ENCODE results near the gene RABAC1. TPM values are rescaled to one million over a fixed set of nuclear protein-coding genes. Genes with fewer than 3 reads are reported as not detected.
"Not testable (repeated sequence)": the region's sequence is repeated elsewhere in the genome, so short reads cannot be mapped to it uniquely, and the experiment has no call there.

The RABAC1 gene
- total RNA-seq, 1 donor from 2014 or later = 270 TPM

DNA sequence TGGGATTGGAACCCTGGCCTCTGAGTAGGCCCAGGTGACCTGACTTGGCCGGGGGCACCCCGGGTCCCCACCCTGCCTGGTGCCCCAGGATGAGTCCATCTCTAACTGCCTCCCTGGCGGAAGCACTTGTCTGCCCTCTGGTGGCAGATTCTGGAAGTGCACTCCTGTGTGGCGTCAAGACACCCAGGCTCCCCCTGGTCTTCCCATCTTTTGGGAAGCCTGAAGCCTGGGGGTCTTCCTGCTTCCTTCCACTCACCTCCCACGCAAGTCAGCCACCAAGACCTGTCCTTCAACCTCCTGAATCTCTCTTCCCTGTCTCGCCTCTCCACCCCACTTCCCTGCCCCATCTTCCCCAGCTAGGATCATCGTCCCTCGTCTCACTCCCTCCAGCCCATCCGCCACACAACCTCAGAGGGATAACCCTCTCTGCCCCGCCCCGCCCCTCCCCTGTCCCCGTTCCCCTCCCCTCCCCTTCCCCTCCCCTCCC lies 7.4 kb downstream of the RABAC1 start:
- no peak for DNase-seq (ENCODE audit: extremely low read depth, low read depth, low spot score)

- DNase-seq (ENCODE audit: extremely low read depth, low read depth, low spot score) = no peak
These were observed 12.0 kb downstream of the RABAC1 start for GRCh38 chr19:41947091-41947490.

GRCh38 chr19:41945135-41945766 lies 13.9 kb downstream of the RABAC1 start:
- DNase-seq (ENCODE audit: extremely low read depth, low read depth, low spot score) = no peak

DNA sequence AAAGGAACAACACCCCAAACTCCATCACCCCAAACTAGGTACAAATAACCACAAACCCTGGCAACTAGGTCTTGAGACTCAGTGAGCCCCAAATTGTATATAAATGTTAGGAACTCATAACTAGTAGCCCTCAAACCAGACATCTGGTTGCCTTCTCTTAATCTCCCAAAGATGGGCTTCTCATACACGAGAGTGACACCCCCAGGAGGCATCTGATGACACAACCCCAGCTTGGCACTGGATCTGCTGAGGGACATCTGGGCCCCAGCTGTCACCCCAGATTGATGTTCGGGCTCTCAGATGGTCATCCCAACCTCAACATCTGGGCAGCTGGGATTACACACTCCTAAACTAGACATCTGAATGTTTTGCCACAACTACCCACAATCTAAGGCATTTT lies 14.8 kb downstream of the RABAC1 start:
- no peak for DNase-seq (ENCODE audit: extremely low read depth, low read depth, low spot score)

DNA sequence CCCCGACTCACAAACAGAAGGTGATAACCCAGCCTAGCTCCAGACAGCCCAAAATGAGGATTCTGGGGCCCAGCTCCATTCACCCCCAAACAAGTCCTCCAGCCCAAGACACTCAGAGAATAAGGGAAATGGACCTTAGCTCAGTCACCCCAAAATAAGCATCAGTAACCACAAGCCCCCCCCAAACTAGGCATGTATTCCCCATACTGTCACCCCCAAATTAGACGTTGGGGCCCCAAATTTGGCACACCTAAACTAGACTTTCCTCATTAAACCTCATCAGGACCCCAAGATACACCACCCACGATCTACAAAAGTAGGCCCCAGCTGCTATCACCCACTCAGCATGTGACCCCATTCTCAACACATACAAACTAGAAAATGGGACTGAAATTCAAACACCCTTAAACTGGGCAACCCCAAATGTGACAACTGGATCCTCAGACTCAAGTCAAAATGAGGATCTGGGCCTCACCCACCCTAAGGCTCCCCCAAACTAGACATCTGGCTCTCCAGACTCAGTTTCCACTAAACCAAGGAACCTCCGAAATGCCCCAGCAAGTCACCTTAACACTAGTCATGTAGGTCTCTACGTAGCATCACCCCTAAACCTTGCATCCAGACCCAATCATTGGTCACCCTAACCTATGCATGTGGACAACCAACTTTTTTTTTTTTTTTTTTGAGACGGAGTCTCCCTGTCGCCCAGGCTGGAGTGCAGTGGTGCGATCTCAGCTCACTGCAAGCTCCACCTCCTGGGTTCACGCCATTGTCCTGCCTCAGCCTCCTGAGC lies 17.5 kb downstream of the RABAC1 start:
- DNase-seq (ENCODE audit: extremely low read depth, low read depth, low spot score) = no peak

DNA sequence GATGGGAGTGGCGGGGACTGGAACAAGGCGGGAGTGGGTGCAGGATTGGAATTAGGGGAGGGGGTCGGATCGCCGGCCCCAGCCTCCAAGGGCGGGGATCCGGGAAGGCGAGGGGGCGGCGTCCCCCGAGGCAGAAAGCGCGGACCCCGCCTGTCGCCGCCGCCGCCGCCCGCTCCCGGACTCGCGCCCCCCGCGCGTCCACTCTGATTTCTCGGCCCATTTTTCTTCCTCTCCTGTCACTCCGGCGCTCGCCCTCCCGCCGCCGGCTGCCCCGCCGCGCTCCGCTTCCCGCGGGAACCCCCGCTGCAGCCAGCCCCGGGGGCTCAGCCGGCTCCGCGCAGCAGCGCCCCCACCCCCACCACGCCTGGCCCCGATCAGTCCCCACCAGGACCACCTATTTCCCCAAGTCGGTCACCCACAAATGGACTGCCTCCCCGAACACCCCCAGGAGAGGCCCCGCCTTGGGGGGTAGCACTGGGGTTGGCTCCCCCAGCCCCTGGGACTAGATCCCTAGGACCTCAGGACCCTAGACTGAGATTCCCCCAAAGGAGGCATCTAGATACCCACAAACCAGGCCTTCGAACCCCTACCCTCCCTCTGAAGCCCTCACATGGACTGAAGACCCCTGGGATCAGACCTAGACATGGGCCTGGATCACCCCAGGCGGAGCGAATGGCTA lies 18.3 kb downstream of the RABAC1 start:
- DNase-seq (ENCODE audit: extremely low read depth, low read depth, low spot score) = no peak

DNA sequence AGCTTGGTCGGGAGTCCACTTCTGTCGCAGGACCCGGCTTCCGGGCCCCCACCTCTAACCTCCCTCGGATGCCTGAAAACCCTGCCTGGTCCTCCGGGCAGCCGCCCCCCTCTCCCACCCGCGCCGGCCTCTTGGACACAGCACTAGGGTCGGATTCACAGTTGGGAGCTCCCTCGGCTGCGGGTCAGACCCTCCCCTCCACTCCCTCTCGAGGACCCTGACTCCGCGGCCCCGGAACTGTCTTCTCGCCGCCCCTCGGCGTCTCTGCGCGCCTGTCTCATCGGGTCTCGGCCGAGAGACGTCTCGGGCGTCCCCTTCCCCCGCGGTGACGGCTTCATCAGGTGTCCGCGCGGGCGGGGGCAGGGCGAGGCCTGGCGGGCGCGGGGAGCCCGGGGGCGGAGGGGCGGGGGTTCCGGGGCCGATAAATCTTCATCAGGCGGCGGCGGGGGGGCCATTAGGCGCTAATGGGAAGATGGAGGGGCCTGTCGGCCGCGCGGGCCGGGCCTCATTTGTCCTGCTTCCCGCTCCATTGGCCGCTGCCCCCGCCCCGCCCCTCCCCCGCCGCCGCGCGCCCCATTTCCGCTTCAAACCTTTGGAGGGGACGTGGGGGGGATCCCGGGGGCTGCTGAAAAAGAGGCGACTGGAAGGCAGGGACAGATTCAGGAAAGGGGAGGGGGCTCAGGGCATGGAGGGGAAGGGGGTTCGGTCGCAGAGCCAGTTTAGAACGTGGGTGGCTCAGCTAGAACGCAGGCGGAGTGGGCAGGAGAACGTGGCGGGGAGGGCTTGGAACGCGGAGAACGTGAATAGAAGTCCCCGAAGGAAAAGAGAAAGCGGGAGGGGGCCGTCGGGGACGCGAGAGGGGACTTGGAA lies 19.0 kb downstream of the RABAC1 start:
- no peak for DNase-seq (ENCODE audit: extremely low read depth, low read depth, low spot score)

DNA sequence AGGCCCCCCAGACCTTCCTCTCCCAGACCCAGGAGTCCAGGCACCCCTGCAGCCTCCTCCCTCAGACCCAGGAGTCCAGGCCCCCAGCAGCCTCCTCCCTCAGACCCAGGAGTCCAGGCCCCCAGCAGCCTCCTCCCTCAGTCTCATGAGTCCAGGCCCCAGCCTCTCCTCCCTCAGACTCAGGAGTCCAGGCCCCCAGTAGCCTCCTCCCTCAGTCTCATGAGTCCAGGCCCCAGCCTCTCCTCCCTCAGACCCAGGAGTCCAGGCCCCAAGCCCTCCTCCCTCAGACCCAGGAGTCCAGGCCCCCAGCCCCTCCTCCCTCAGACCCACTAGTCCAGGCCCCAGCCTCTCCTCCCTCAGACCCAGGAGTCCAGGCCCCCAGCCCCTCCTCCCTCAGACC lies 19.9 kb downstream of the RABAC1 start:
- DNase-seq (ENCODE audit: extremely low read depth, low read depth, low spot score) = not testable (repeated sequence)

DNA sequence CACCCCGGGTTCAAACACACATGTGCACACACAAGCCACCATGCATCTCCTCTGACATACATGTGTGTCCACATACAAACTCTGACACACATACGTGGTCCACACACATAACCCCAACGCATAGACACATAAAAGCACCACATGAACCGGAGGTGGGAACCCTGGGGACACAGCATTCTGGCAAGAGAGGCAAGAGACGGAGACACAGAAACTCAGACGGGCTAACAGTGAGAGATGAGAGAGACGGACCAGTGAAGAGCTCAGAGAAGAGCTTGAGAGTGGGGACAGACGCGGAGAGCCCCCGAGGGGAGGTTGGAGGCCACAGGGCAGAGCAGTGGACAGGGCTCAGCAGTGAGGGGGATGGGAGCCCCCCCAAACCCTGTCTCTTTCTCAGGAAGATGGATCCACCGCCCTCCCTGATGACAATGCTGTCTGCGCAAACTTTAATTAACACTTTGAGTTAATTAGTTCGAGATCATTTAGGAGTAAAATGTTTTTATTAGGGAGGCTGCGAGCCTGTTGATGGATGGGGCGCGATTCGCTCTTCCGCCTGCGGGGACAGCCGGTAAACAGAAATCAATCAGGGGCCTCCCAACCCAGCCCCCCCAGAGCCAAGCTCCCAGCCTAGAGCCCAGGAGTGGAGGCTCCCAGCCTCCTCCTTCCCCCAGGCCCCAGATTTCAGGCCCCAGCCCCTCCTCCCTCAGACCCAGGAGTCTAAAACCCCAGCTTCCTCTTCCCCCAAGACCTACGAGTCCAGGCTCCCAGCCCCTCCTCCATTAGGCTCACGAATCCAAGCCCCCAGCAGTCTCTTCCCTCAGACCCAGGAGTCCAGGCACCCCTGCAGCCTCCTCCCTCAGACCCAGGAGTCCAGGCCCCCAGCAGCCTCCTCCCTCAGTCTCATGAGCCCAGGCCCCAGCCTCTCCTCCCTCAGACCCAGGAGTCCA lies 21.3 kb downstream of the RABAC1 start:
- DNase-seq (ENCODE audit: extremely low read depth, low read depth, low spot score) = no peak

DNA sequence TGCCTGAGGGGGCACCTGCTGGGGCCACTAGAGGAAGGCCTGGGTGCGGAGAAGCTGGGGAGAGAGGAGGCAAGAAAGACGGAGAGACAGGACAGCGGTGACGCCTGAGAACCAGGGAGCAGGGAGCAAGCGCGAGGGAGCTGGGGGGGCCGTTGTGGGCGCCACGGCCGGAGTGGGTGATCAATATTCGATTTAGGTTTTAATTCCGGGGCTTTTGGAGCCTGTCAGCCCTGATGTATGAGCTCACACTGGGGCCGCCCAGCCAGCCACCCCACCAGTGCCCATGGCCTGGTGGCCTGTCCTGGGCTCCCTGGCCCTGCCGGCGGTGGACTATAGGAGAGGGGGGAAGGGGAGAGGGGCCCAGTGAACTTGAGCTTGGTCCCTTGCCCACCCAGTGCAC lies 22.2 kb downstream of the RABAC1 start:
- no peak for DNase-seq (ENCODE audit: extremely low read depth, low read depth, low spot score)

DNA sequence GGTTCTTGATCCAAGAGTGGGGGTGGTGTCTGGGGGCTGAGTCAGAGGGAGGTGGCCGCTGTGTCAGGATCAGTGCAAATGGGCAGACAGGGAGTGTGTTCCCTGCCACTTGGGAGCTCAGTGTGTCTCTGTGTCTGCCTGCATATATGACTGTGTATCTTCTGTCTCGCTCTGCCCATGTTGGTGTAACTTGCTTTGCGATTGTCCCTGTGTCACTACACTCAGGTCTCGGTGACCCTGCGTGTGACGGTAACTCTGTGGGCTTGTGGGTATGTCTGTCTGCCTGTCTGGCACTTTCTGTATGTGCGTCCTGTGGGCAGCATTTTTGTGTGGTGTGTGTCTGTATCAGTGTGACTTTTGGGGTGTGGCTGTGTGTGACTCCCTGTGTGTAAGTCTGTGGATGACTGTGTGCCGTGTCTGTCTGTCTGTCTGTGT lies 22.7 kb downstream of the RABAC1 start:
- DNase-seq (ENCODE audit: extremely low read depth, low read depth, low spot score) = no peak

DNA sequence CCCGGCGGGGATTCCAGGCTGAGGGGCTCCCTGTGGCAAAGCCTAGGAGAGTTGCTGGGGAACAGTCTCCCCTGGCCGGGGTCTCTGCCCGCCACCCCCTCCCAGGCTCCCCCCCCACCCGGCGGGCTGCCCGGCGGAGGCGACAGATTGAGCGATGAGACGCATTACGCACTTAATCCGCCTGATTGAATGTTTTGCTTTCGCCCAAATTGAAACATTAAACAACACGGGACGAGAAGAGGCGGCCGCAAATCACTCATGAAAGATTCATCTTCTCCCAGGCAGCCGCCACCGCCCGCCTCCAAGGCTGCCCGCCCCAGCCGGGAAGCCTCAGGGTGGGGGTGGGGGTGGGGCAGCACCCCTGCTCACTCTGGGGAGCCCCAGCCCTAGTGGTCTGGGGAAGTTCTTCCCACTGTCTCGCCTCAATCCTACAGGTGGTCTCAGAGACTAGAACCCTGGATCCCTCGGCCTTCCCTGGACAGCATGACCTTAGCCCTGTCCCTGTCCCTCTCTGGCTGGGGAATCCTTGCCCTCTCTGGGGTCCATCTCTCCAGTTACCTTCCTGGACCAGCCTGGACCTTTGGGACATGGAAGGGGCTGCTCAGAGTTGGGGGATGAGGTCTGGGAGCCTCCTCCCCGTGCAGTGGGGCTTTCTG lies 23.2 kb downstream of the RABAC1 start:
- DNase-seq (ENCODE audit: extremely low read depth, low read depth, low spot score) = no peak

DNA sequence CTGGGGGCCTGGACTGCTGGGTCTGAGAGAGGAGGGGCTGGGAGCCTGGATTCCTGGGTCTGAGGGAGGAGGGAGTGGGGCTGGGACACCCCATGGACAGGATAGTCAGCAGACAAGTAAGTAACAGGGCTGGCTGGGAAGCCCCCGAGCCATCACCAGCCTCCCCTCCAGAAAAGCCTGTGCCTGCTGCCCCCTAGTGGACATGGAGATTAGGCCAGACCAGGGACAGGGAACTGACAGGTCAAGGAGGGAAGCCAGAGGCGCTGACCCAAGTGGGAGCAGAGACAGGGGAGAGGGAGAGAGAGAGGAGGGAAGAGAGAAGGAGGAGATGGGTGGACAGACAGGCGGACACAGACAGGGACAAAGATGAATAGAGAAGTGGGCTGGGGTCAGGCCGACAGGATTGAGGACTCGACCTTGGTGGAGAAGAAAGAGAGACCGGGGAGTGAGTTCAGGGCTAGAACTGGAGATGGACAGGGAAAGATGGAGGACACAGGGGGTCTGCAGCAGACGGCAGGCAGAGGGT lies 24.2 kb downstream of the RABAC1 start:
- DNase-seq (ENCODE audit: extremely low read depth, low read depth, low spot score) = no peak

DNA sequence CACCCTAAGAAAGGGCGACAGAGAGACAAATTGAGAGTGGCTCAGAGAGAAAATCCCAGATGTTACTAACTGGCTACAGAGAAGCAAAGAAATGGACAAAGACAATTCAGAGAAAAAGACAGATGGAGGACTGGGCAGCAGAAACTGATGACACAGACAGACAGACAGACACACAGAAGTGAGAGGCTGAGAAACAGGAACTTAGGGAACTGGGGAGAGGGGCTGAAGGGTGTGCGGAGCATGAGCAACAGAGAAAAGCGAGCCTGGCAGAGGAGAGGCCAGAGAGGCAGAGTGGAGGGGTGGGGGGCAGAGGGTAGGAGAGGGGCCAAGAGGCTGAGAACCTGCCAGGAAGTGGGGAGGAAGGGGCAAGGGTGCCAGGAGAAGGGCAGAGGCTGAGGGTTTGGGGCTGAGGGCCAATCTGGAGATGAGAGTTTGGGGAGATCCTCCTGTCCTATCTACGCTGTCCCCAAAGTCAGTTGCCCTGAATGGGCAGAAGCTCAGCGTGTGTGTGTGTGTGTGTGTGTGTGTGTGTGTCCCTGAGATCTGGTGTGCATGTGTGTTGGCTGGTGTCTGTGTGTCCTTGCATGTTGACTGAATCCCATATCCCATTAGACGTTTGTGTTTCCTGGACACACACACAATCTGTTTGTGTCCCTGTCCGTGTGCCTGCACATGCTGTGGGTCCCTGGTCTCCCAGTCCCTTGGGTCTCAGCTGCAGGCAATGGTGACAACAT lies 25.3 kb downstream of the RABAC1 start:
- no peak for DNase-seq (ENCODE audit: extremely low read depth, low read depth, low spot score)

GRCh38 chr19:41932720-41933332 lies 26.3 kb downstream of the RABAC1 start:
- no peak for DNase-seq (ENCODE audit: extremely low read depth, low read depth, low spot score)

DNA sequence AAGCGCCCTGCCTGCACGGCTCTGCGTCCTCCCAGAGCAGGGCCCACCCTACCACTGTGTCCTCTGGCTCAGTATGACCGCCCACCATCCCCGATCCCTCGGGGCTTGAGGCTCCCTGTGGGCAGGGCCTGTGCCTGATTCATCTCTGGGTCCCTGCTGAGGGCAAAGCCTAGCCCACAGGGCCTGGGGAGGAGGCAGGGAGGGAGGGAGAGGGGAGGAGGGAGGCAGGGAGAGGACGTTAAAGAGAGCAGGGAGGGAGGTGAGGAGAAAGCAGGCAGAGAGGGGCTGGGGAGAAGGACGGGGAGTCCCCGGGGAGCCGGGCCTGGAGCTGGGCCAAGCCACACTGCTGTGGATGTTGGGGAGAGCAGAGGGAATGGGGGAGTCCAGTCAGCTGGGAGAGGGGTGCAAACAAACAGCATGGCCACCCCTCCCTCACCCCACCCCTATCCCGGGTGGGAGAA lies 26.8 kb downstream of the RABAC1 start:
- no peak for DNase-seq (ENCODE audit: extremely low read depth, low read depth, low spot score)

- no peak for DNase-seq (ENCODE audit: extremely low read depth, low read depth, low spot score)
These were observed 28.1 kb downstream of the RABAC1 start for GRCh38 chr19:41930926-41931592.

All from glomerular endothelial cell (primary cell).